SK-N-SH (cell line): ENCODE results near the gene JOSD2. TPM values are rescaled to one million over a fixed set of nuclear protein-coding genes. Genes with fewer than 3 reads are reported as not detected.

Experiments
- CTCF ChIA-PET: fragments of 300-600, 350-600 bp; formaldehyde crosslinking; extraction: SDS; loops from one replicate; lab custom pipeline; 2021; lab: Yijun Ruan, JAX
- POLR2A ChIA-PET: fragments of 350-600 bp; sonication (Branson Sonifier 250); formaldehyde crosslinking; extraction: SDS; loops from one replicate; lab custom pipeline; 2020; ENCODE audit warnings: antibody characterized with exemption, inconsistent platforms; lab: Yijun Ruan, JAX
- DNase-seq: peaks from one replicate; pipeline ENCODE4 v3.0.0; 2012
- H2AFZ ChIP-seq: fragments of 200-600 bp; sonication (generic); 2 replicates; pipeline ENCODE4 v1.8.1; 2016; ENCODE audit warnings: antibody characterized with exemption, mild to moderate bottlenecking, low read depth
- H3F3A ChIP-seq: fragments of 200-600 bp; sonication (generic); replicated peaks from 2 replicates; pipeline ENCODE3; 2016; ENCODE audit warnings: antibody characterized with exemption, mild to moderate bottlenecking; ENCODE audit not compliant: insufficient read depth
- H3K27ac ChIP-seq, 2 experiments: fragments of 200-500 bp in 1 of 2; fragments of 200-600 bp in 1 of 2; sonication (Bioruptor generic) in 1 of 2; sonication (generic), shearing (Covaris generic) in 1 of 2; 2 replicates each; pipeline versions ENCODE4 v1.5.1 to v1.6.1; 2014 to 2016; ENCODE audit warnings: low read depth in 2 of 2, inconsistent platforms in 1 of 2, low read length in 1 of 2, mild to moderate bottlenecking in 1 of 2, mixed read lengths in 1 of 2
- H3K27me3 ChIP-seq: fragments of 200-600 bp; sonication (generic), shearing (Covaris generic); 2 replicates; pipeline ENCODE4 v1.6.1; 2016; ENCODE audit warnings: mixed run types; ENCODE audit not compliant: insufficient read depth
- H3K36me3 ChIP-seq, 2 experiments: fragments of 200-500 bp in 1 of 2; fragments of 200-600 bp in 1 of 2; sonication (Bioruptor generic) in 1 of 2; sonication (generic) in 1 of 2; replicated peaks in 1 of 2; 2 replicates each; pipeline versions ENCODE3 to v1.5.1; 2014 to 2016; ENCODE audit warnings: low read length in 1 of 2, mild to moderate bottlenecking in 1 of 2; ENCODE audit not compliant: insufficient read depth in 2 of 2, control insufficient read depth in 1 of 2
- H3K4me1 ChIP-seq, 2 experiments: fragments of 200-500 bp in 1 of 2; fragments of 200-600 bp in 1 of 2; sonication (Bioruptor generic) in 1 of 2; sonication (generic), shearing (Covaris generic) in 1 of 2; 2 replicates each; pipeline versions ENCODE4 v1.5.1 to v1.6.1; 2014 to 2016; ENCODE audit warnings: low read depth in 1 of 2, low read length in 1 of 2, mixed run types in 1 of 2; ENCODE audit not compliant: insufficient read depth in 2 of 2, control insufficient read depth in 1 of 2
- H3K4me2 ChIP-seq: fragments of 200-600 bp; sonication (generic), shearing (Covaris generic); 2 replicates; pipeline ENCODE4 v1.6.1; 2017; ENCODE audit warnings: mixed run types
- H3K4me3 ChIP-seq, 2 experiments: fragments of 200-500 bp in 1 of 2; fragments of 200-600 bp in 1 of 2; sonication (Bioruptor generic) in 1 of 2; sonication (generic), shearing (Covaris generic) in 1 of 2; 2 replicates each; pipeline versions ENCODE4 v1.5.1 to v1.8.1; 2014 to 2016; ENCODE audit warnings: low read depth in 2 of 2, inconsistent platforms in 1 of 2, low read length in 1 of 2, mild to moderate bottlenecking in 1 of 2, mixed read lengths in 1 of 2, moderate library complexity in 1 of 2
- H3K79me2 ChIP-seq: fragments of 200-600 bp; sonication (generic); 2 replicates; pipeline ENCODE4 v1.8.1; 2017; ENCODE audit warnings: mild to moderate bottlenecking; ENCODE audit not compliant: insufficient read depth
- H3K9ac ChIP-seq: fragments of 200-600 bp; sonication (generic); 2 replicates; pipeline ENCODE4 v1.6.1; 2017; ENCODE audit warnings: mixed run types
- H3K9me2 ChIP-seq: fragments of 200-600 bp; sonication (generic); 2 replicates; pipeline ENCODE4 v1.6.1; 2017; ENCODE audit warnings: mixed run types
- H3K9me3 ChIP-seq: fragments of 200-600 bp; sonication (generic); 2 replicates; pipeline ENCODE4 v1.6.1; 2017; ENCODE audit warnings: mixed run types, mild to moderate bottlenecking, moderate library complexity
- H4K20me1 ChIP-seq: fragments of 200-600 bp; sonication (generic); 2 replicates; pipeline ENCODE4 v1.6.1; 2017; ENCODE audit warnings: mild to moderate bottlenecking, mixed run types; ENCODE audit not compliant: insufficient read depth
- CHD2 ChIP-seq: fragments of 150-350 bp; IDR thresholded peaks from 2 replicates; pipeline ENCODE4 v1.6.1; 2018; ENCODE audit warnings: low read length; ENCODE audit not compliant: partially characterized antibody
- CTCF ChIP-seq: fragments of 200-600 bp; sonication (generic); IDR thresholded peaks from 2 replicates; pipeline ENCODE4 v1.6.1; 2017; ENCODE audit warnings: antibody characterized with exemption, mild to moderate bottlenecking, moderate library complexity
- EZH2phosphoT487 ChIP-seq: fragments of 200-600 bp; sonication (generic); IDR thresholded peaks from 2 replicates; pipeline ENCODE4 v1.6.1; 2017; ENCODE audit warnings: low read depth, mixed run types, mild to moderate bottlenecking, antibody characterized with exemption, moderate library complexity, borderline replicate concordance
- FOSL2 ChIP-seq: IDR thresholded peaks from 2 replicates; pipeline ENCODE4 v1.4.0; 2012; ENCODE audit warnings: low read depth, mild to moderate bottlenecking, moderate library complexity, borderline replicate concordance
- FOXM1 ChIP-seq: IDR thresholded peaks from 2 replicates; pipeline ENCODE4 v1.4.0; 2012; ENCODE audit warnings: low read depth, mild to moderate bottlenecking
- GABPA ChIP-seq: IDR thresholded peaks from 2 replicates; pipeline ENCODE4 v1.4.0; 2012; ENCODE audit warnings: low read depth, mild to moderate bottlenecking
- GATA2 ChIP-seq: sonication (generic); formaldehyde crosslinking; IDR thresholded peaks from 2 replicates; pipeline ENCODE4 v1.5.0; 2020; ENCODE audit warnings: mild to moderate bottlenecking, missing genetic modification reagents
- IRF3 ChIP-seq: fragments of 150-350 bp; IDR thresholded peaks from 2 replicates; pipeline ENCODE4 v1.6.1; 2016; ENCODE audit warnings: mild to moderate bottlenecking, low read depth, low read length
- MEF2A ChIP-seq: IDR thresholded peaks from 2 replicates; pipeline ENCODE4 v1.4.0; 2012; ENCODE audit warnings: low read depth, borderline replicate concordance
- MXI1 ChIP-seq: IDR thresholded peaks from 2 replicates; pipeline ENCODE4 v1.6.1; 2012; ENCODE audit warnings: mild to moderate bottlenecking, low read depth, low read length, improper control_type of control experiment
- POLR2AphosphoS5 ChIP-seq: IDR thresholded peaks from 2 replicates; pipeline ENCODE4 v1.6.1; 2012; ENCODE audit warnings: low read depth, low read length
- RAD21 ChIP-seq: IDR thresholded peaks from 2 replicates; pipeline ENCODE4 v1.6.1; 2012; ENCODE audit warnings: mild to moderate bottlenecking, low read length
- RXRA ChIP-seq: IDR thresholded peaks from 2 replicates; pipeline ENCODE4 v1.4.0; 2012; ENCODE audit warnings: low read depth, mild to moderate bottlenecking, borderline replicate concordance
- SIN3A ChIP-seq: IDR thresholded peaks from 2 replicates; pipeline ENCODE4 v1.6.1; 2012; ENCODE audit warnings: low read depth, mild to moderate bottlenecking, low read length, moderate library complexity, borderline replicate concordance
- SMC3 ChIP-seq: IDR thresholded peaks from 2 replicates; pipeline ENCODE4 v1.6.1; 2012; ENCODE audit warnings: low read depth, low read length, improper control_type of control experiment
- TAF1 ChIP-seq: IDR thresholded peaks from 2 replicates; pipeline ENCODE4 v1.6.1; 2012; ENCODE audit warnings: low read depth, mild to moderate bottlenecking, low read length, moderate library complexity, borderline replicate concordance
- TCF12 ChIP-seq: IDR thresholded peaks from 2 replicates; pipeline ENCODE4 v1.4.0; 2012
- USF2 ChIP-seq: fragments of 150-350 bp; IDR thresholded peaks from 2 replicates; pipeline ENCODE4 v1.6.1; 2017; ENCODE audit warnings: antibody characterized with exemption, low read length, low read depth, borderline replicate concordance
- WGBS: methylation state at CpG from one replicate; pipeline ENCODE4 v1.1.6; 2017; ENCODE audit warnings: low lambda C conversion rate; 5-methylcytosine and 5-hydroxymethylcytosine counted together
- polyA plus RNA-seq, 3 experiments: library from polyadenylated mRNA; depleted of rRNA; stranded (reverse); fragments of >200 nt; gene quantifications; 2 replicates each; pipeline ENCODE4 v1.2.3, GENCODE V29; 2012

The JOSD2 gene
- polyA plus RNA-seq, 1 of the 3 experiments (the other 2 are of a cell fraction), result 81.2 TPM

GRCh38 chr19:50556282-50557008, 45.5 kb upstream of the JOSD2 start:
- H3K9me3 ChIP-seq, result no peaks in the 10 kb centered on the region
- H3K27me3 ChIP-seq, result no peaks in the 10 kb centered on the region
- ChIA-PET CTCF (interaction anchor here (0.6 to 10.3 kb wide), 62 partner anchors 9 to 366 kb away, joined by 3 to 170 read pairs (median 4); partner anchors contain the start of genes ASPDH, C19orf81, JOSD2 and NAPSA), POLR2A (no interaction called here)
- H3K36me3 ChIP-seq, result no peaks in the 10 kb centered on the region
- 3% methylated on average over 36 of the region's 39 CpGs for WGBS
- H3K9ac ChIP-seq, result no peak overlapping the region
- H4K20me1 ChIP-seq, result peaks cover 8% of the 10 kb centered on the region; the same call in 1 of the 2 replicates
- no peaks in the 10 kb centered on the region for H3K9me2 ChIP-seq
- no peaks in the 10 kb centered on the region for H3F3A ChIP-seq
- H2AFZ ChIP-seq, result peak overlapping the region; percentile 72; the same call in 1 of the 2 replicates
- peak overlapping the region in 1 of 2 experiments; percentile 59; a peak in 1 of 4 replicates for H3K27ac ChIP-seq
- H3K79me2 ChIP-seq, result no peaks in the 10 kb centered on the region
- H3K4me2 ChIP-seq, result peak overlapping the region; percentile 88
- peaks cover 0 to 20% of the 10 kb centered on the region in 2 experiments; a peak in 1 of 4 replicates for H3K4me1 ChIP-seq
- peak; percentile 96 for DNase-seq
- no peak for TF ChIP-seq POLR2AphosphoS5
- no peak; the same call in 1 of the 2 replicates for TF ChIP-seq SMC3
- no peak for TF ChIP-seq SIN3A
- TF ChIP-seq CTCF, result peak; percentile 98
- TF ChIP-seq TAF1, result no peak
- no peak for TF ChIP-seq GABPA
- TF ChIP-seq CHD2, result peak; percentile 75
- TF ChIP-seq RAD21, result peak; percentile 44
- no peak for TF ChIP-seq EZH2phosphoT487
- no peak for TF ChIP-seq MEF2A
- TF ChIP-seq FOSL2, result no peak
- no peak for TF ChIP-seq MXI1
- H3K4me3 ChIP-seq, result peak overlapping the region; percentile 56 to 60

GRCh38 chr19:50555450-50556281, 44.7 kb upstream of the JOSD2 start:
- POLR2A ChIA-PET, result no interaction called here
- 74% methylated on average over 23 of the region's 28 CpGs for WGBS
- TF ChIP-seq GATA2 (CRISPR knock-in tag) (no peak), GABPA (no peak), FOXM1 (no peak), EZH2phosphoT487 (no peak), USF2 (no peak), TCF12 (no peak), RXRA (no peak), IRF3 (no peak), POLR2AphosphoS5 (no peak)

More at GRCh38 chr19:50555450-50556281, 44.7 kb upstream of the JOSD2 start:
- Histone ChIP-seq H3K79me2 (no peaks in the 10 kb centered on the region), H4K20me1 (peaks cover 8% of the 10 kb centered on the region; the same call in 1 of the 2 replicates), H3F3A (no peaks in the 10 kb centered on the region), H3K4me2 (0 out of 2 replicates have a peak overlapping the region, but pooled peaks have one; percentile 88), H3K9me2 (no peaks in the 10 kb centered on the region), H3K27me3 (no peaks in the 10 kb centered on the region), H3K9ac (no peak overlapping the region), H3K9me3 (no peaks in the 10 kb centered on the region), H3K27ac (no peak overlapping the region; a peak in 1 of 4 replicates), H3K4me3 (no peak overlapping the region), H2AFZ (no peak overlapping the region), H3K4me1 (peaks cover 0 to 20% of the 10 kb centered on the region in 2 experiments; a peak in 1 of 4 replicates), H3K36me3 (no peaks in the 10 kb centered on the region)
- DNase-seq, result peak; percentile 51
- CTCF ChIA-PET, result interaction anchor here (0.6 to 10.3 kb wide), 52 partner anchors 8 to 237 kb away, joined by 3 to 170 read pairs (median 4); partner anchors contain the start of genes ASPDH, C19orf81, JOSD2 and NAPSA
